HepG2 (cell line): ENCODE data around the gene DLG4. TPM values are rescaled to one million over a fixed set of nuclear protein-coding genes. Genes with fewer than 3 reads are reported as not detected.

Source experiments
- ATAC-seq: fragments of 200-7000 bp; cut with Tn5 transposase; 3 replicates; pipeline ENCODE4 v1.9.1; 2020; ENCODE audit warnings: mild to moderate bottlenecking, moderate library complexity
- BruUV-seq: library from RNA; stranded (reverse); fragments of 400-500 nt; replicated peaks from 2 replicates; lab custom pipeline; 2021; lab: Mats Ljungman, UMichigan
- CTCF ChIA-PET: fragments of 300-600 bp; formaldehyde crosslinking; extraction: SDS; loops from one replicate; lab custom pipeline; 2021; ENCODE audit warnings: low total read pairs, inconsistent platforms, low intra/inter-chr PET ratio; lab: Yijun Ruan, JAX
- POLR2A ChIA-PET: fragments of 350-600 bp; sonication (Branson Sonifier 250); formaldehyde crosslinking; loops from one replicate; lab custom pipeline; 2020; ENCODE audit warnings: antibody characterized with exemption, inconsistent platforms; lab: Yijun Ruan, JAX
- DNase-seq: peaks from one replicate; pipeline ENCODE4 v3.0.0-alpha.2; 2015; ENCODE audit warnings: low spot score
- FAIRE-seq: peaks from 3 replicates; lab custom pipeline; 2011; peaks lifted over from hg19 to GRCh38; lab: Jason Lieb, UNC
- H2AFZ ChIP-seq: one replicate; pipeline ENCODE4 v1.6.1; 2011; ENCODE audit warnings: low read length, inconsistent platforms
- H3K27ac ChIP-seq: fragments of 300-600 bp; 3 replicates; pipeline ENCODE4 v1.8.0; 2011; ENCODE audit warnings: mixed run types, mild to moderate bottlenecking, mixed read lengths, low read length, inconsistent platforms; ENCODE audit not compliant: insufficient read depth; ENCODE audit errors: extremely low read length
- H3K27me3 ChIP-seq, 2 experiments: fragments of 200-600 bp in 1 of 2; 2 replicates in 1 of 2; 3 replicates in 1 of 2; pipeline versions ENCODE4 v1.6.0 to v1.8.0; 2011; ENCODE audit warnings: low read length in 2 of 2, mild to moderate bottlenecking in 2 of 2, moderate library complexity in 2 of 2, inconsistent platforms in 1 of 2; ENCODE audit not compliant: insufficient read depth in 2 of 2, control insufficient read depth in 1 of 2
- H3K36me3 ChIP-seq, 2 experiments: fragments of 200-600 bp in 1 of 2; replicated peaks in 1 of 2; 2 replicates in 1 of 2; 3 replicates in 1 of 2; pipeline versions ENCODE4 v1.5.1 to v1.8.0; 2011; ENCODE audit warnings: low read length in 2 of 2, inconsistent platforms in 1 of 2; ENCODE audit not compliant: insufficient read depth in 2 of 2, control insufficient read depth in 1 of 2
- H3K4me1 ChIP-seq: 2 replicates; pipeline ENCODE4 v1.5.1; 2012; ENCODE audit warnings: low read length, inconsistent platforms; ENCODE audit not compliant: insufficient read depth
- H3K4me2 ChIP-seq: 2 replicates; pipeline ENCODE4 v1.6.0; 2011; ENCODE audit warnings: low read depth, low read length, inconsistent platforms
- H3K4me3 ChIP-seq, 3 experiments: fragments of 200-600 bp in 1 of 3; sonication (generic), shearing (Covaris generic) in 1 of 3; replicated peaks in 1 of 3; 2 replicates each; pipeline ENCODE4 v1.5.1; 2011 to 2016; ENCODE audit warnings: low read length in 3 of 3, inconsistent platforms in 2 of 3, low read depth in 2 of 3, mild to moderate bottlenecking in 2 of 3, control low read depth in 1 of 3, mixed read lengths in 1 of 3; ENCODE audit not compliant: insufficient read depth in 1 of 3
- H3K79me2 ChIP-seq: one replicate; pipeline ENCODE4 v1.6.1; 2011; ENCODE audit warnings: low read length, inconsistent platforms; ENCODE audit not compliant: insufficient read depth
- H3K9ac ChIP-seq: 2 replicates; pipeline ENCODE4 v1.6.0; 2011; ENCODE audit warnings: mild to moderate bottlenecking, low read depth, low read length, inconsistent platforms; ENCODE audit not compliant: insufficient read depth
- H3K9me3 ChIP-seq: 2 replicates; pipeline ENCODE4 v1.5.1; 2012; ENCODE audit warnings: mild to moderate bottlenecking, low read length
- H4K20me1 ChIP-seq: 2 replicates; pipeline ENCODE4 v1.6.0; 2011; ENCODE audit warnings: inconsistent platforms, mild to moderate bottlenecking, low read length, moderate library complexity; ENCODE audit not compliant: insufficient read depth
- ZBTB40 ChIP-seq, 2 experiments: fragments of 450-650 bp in 1 of 2; sonication (generic) in 1 of 2; formaldehyde crosslinking in 1 of 2; IDR thresholded peaks; 2 replicates each; pipeline versions ENCODE4 v1.6.1 to v1.8.0; 2016 to 2022; ENCODE audit warnings: antibody characterized with exemption in 1 of 2, mild to moderate bottlenecking in 1 of 2, missing genetic modification reagents in 1 of 2
- ZNF703 ChIP-seq: sonication (generic); formaldehyde crosslinking; IDR thresholded peaks from 2 replicates; pipeline ENCODE4 v1.5.1; 2020; ENCODE audit warnings: missing genetic modification reagents, mild to moderate bottlenecking, moderate library complexity, borderline replicate concordance
- WGBS: methylation state at CpG from one replicate; pipeline ENCODE4 v1.1.6; 2017; ENCODE audit warnings: low lambda C conversion rate; 5-methylcytosine and 5-hydroxymethylcytosine counted together
- in situ Hi-C: cut with HindIII; loops from 2 replicates; pipeline ENCODE4 v1.10.0; 2017; ENCODE audit warnings: low pct_unique_long_range_greater_than_20kb; ENCODE audit not compliant: extremely low pct_ligation_motif_present
- intact Hi-C: fragments of 100-400 bp; cut with micrococcal nuclease; formaldehyde crosslinking; loops from one replicate; pipeline ENCODE4 v1.10.0; 2022; ENCODE audit not compliant: unreplicated experiment
- polyA plus RNA-seq, 8 experiments: library from polyadenylated mRNA; depleted of rRNA in 3 of 8; stranded (reverse) in 7 of 8; unstranded in 1 of 8; fragments of >200 nt; fragmentation: Illumina TruSeq in 4 of 8; extraction: Trizol in 4 of 8; gene quantifications; 2 replicates each; pipeline versions ENCODE4 v1.2.1 to v1.2.3, GENCODE V29; 2011 to 2016; ENCODE audit warnings: low read depth in 4 of 8, missing spikeins in 1 of 8, mixed read lengths in 1 of 8; ENCODE audit not compliant: insufficient read depth in 1 of 8
- total RNA-seq, 5 experiments: library from RNA; depleted of rRNA; stranded (reverse); fragments of >200 nt; fragmentation: Illumina TruSeq; extraction: Trizol; gene quantifications; 2 replicates each; pipeline ENCODE4 v1.2.3, GENCODE V29; 2016; ENCODE audit warnings: low read depth in 1 of 5

DLG4 gene
- total and polyA plus RNA-seq, 2 of the 13 experiments (the other 11 are each of a cell fraction or from before 2014, with no cell fraction given), result 0.71 to 4.3 TPM

GRCh38 chr17:7166873-7167272 is 52.8 kb downstream of the DLG4 start:
- Histone ChIP-seq H4K20me1 (peaks cover 2% of the 10 kb centered on the region; the same call in 1 of the 2 replicates), H3K79me2 (peaks cover 1% of the 10 kb centered on the region), H3K9me3 (no peaks in the 10 kb centered on the region), H3K4me1 (peaks cover 56% of the 10 kb centered on the region), H3K9ac (no peak overlapping the region), H3K27me3 (no peaks in the 10 kb centered on the region), H3K4me2 (no peak overlapping the region), H3K36me3 (peaks cover 3 to 5% of the 10 kb centered on the region in 2 experiments; a peak in 2 of 5 replicates), H2AFZ (no peak overlapping the region), H3K27ac (no peak overlapping the region), H3K4me3 (no peak overlapping the region)
- ChIA-PET CTCF (no interaction called here), POLR2A (interaction anchor here (1.1 to 3.9 kb wide), 3 partner anchors 9 to 18 kb away, joined by 4 to 56 read pairs (median 16); partner anchors contain the start of gene ASGR1)
- FAIRE-seq (no peak), ATAC-seq (no peak), DNase-seq (no peak)
- no peak for TF ChIP-seq ZNF703 (CRISPR knock-in tag)
- TF ChIP-seq ZBTB40 (IDR thresholded peaks at IDR 0.05), result peak; percentile 48
- peak; percentile 97 for TF ChIP-seq ZBTB40 (CRISPR knock-in tag; IDR thresholded peaks at IDR 0.05)
- intact Hi-C loops (no loop called here), in situ Hi-C loops (no loop called here)
- 97% methylated on average over 7 of the region's 7 CpGs for WGBS
- BruUV-seq, result no TSS peak
